ENCODE results near the gene NOSTRIN.
A peak's percentile ranks its signal among the peaks of the same experiment; 100 is the strongest.
"Not testable (repeated sequence)": the region's sequence is repeated elsewhere in the genome, so short reads cannot be mapped to it uniquely, and the experiment has no call there.

Gene NOSTRIN

DNA sequence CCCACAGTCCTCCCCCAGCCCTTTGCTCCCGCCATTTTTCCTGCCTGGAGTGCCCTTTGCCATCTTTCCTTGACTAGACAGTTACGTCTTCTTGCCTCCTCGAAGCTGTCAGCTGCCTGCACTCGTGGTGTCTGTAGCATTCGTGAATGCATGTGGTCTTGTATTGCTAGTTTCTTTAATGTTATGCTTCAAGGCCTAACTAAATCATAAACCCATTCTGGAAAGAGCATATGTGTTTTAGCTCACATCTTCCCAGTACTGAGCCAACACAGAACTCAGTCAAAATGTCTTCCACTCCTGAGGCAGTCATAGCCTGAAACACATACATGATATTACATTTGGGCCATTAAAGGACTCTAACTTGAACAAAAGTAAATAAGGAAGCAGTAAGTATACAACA lies 52.2 kb downstream of the NOSTRIN start:
- Mint-ChIP-seq H3K27ac (no peak overlapping the region), H3K36me3 (no peaks in the 10 kb centered on the region), H3K27me3 (no peaks in the 10 kb centered on the region), H3K9me3 (no peaks in the 10 kb centered on the region), H3K4me1 (no peaks in the 10 kb centered on the region), H3K4me3 (no peak overlapping the region)
- no peak for ATAC-seq (ENCODE audit: low read depth)
- no peak for DNase-seq (ENCODE audit: low spot score in 2 of 2)

DNA sequence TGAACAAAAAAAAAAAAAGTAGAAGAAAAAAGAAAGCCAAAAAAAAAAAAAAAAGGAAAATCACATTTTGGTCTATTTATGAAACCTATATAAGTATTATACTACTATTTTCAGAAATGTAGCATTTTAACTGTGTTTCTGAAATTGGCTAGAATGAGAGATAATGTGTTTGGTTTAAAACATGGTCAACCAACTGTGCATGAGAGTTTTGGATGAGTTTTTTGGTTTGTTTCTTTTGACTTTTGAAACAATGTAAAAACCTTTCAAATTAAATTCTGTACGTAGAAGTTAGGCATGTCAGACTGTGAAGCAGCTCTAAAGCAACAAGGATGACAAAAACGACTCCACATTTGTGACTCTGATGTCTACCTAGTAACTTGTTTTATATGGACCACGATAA lies 53.2 kb downstream of the NOSTRIN start:
- Mint-ChIP-seq H3K9me3 (no peaks in the 10 kb centered on the region), H3K4me1 (no peaks in the 10 kb centered on the region), H3K4me3 (no peak overlapping the region), H3K27ac (no peak overlapping the region), H3K36me3 (no peaks in the 10 kb centered on the region), H3K27me3 (no peaks in the 10 kb centered on the region)
- no peak for DNase-seq (ENCODE audit: low spot score in 2 of 2)
- no peak for ATAC-seq (ENCODE audit: low read depth)

DNA sequence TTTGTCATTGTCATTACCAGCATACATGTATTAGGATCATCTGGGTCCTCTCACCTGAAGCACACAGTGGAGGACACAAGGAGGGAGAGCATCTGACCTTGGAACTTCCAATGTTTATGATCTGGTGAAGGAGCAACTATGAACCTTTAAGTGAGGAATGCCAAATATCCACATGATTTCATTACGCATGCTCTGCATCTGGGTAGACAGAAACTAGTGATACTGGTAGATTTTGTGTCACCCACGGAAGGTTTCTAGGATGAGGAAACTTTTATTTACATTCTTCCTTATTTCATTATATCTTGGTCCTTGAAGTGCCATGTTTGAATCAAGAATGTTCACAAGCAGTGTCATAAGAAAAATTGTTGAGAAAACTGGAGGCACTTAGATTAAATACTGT lies 55.7 kb downstream of the NOSTRIN start:
- Mint-ChIP-seq H3K27ac (no peak overlapping the region), H3K4me1 (no peaks in the 10 kb centered on the region), H3K9me3 (no peaks in the 10 kb centered on the region), H3K4me3 (no peak overlapping the region), H3K27me3 (no peaks in the 10 kb centered on the region), H3K36me3 (no peaks in the 10 kb centered on the region)
- DNase-seq (ENCODE audit: low spot score in 2 of 2) (no peak), ATAC-seq (ENCODE audit: low read depth) (no peak)

GRCh38 chr2:168867164-168867563 lies 64.7 kb downstream of the NOSTRIN start:
- H3K27ac Mint-ChIP-seq; H3K9me3 Mint-ChIP-seq; H3K4me1 Mint-ChIP-seq; ATAC-seq (ENCODE audit: low read depth); H3K27me3 Mint-ChIP-seq; H3K4me3 Mint-ChIP-seq; H3K36me3 Mint-ChIP-seq; DNase-seq (ENCODE audit: low spot score in 2 of 2): not testable (repeated sequence)

- H3K27ac Mint-ChIP-seq; DNase-seq (ENCODE audit: low spot score in 2 of 2); H3K36me3 Mint-ChIP-seq; ATAC-seq (ENCODE audit: low read depth); H3K4me1 Mint-ChIP-seq; H3K4me3 Mint-ChIP-seq; H3K9me3 Mint-ChIP-seq; H3K27me3 Mint-ChIP-seq: not testable (repeated sequence)
These were observed 67.9 kb downstream of the NOSTRIN start for GRCh38 chr2:168870369-168870768.

DNA sequence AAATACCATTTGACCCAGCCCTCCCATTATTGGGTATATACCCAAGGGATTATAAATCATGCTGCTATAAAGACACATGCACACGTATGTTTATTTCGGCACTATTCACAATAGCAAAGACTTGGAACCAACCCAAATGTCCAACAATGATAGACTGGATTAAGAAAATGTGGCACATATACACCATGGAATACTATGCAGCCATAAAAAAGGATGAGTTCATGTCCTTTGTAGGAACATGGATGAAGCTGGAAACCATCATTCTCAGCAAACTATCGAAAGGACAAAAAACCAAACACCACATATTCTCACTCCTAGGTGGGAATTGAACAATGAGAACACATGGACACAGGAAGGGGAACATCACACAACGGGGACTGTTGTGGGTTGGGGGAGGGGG lies 68.4 kb downstream of the NOSTRIN start:
- not testable (repeated sequence) for H3K9me3 Mint-ChIP-seq; H3K27ac Mint-ChIP-seq; H3K27me3 Mint-ChIP-seq; H3K4me1 Mint-ChIP-seq; H3K36me3 Mint-ChIP-seq; DNase-seq (ENCODE audit: low spot score in 2 of 2); ATAC-seq (ENCODE audit: low read depth); H3K4me3 Mint-ChIP-seq

DNA sequence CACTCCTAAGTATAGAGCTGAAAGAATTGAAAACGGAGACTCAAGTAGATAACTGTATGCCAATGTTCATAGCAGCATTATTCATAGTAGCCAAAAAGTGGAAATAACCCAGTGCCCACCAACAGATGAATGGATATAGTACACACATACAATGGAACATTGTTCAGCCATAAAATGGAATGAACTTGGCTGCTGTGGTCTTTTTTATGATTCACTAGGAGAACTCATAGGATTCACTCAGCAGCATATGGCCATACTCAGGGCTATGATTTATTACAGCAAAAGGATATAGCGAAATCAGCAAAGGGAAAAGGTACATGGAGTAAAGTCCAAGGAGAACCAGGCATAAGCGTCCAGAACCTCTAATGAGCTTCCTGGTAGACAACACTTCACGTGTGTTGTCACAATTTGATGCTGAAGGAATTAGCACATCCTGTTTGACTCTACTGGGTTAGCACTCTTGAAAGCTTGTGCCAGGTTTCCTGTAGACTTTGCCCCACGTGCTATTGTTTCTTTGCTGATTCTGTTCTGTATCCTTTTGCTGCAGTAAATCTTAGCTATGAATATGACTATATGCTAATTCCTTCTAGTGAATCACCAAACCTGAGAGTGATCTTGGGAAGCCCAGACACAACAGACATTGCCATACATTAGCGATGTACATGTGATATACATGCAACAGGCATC lies 72.1 kb downstream of the NOSTRIN start:
- no peak overlapping the region for H3K4me3 Mint-ChIP-seq
- H3K9me3 Mint-ChIP-seq: no peaks in the 10 kb centered on the region
- H3K36me3 Mint-ChIP-seq: no peaks in the 10 kb centered on the region
- no peak overlapping the region for H3K27ac Mint-ChIP-seq
- DNase-seq (ENCODE audit: low spot score in 2 of 2): no peak
- H3K27me3 Mint-ChIP-seq: no peaks in the 10 kb centered on the region
- H3K4me1 Mint-ChIP-seq: peaks cover 2% of the 10 kb centered on the region
- ATAC-seq (ENCODE audit: low read depth): no peak

- not testable (repeated sequence) for ATAC-seq (ENCODE audit: low read depth); H3K9me3 Mint-ChIP-seq; H3K27ac Mint-ChIP-seq; H3K27me3 Mint-ChIP-seq; DNase-seq (ENCODE audit: low spot score in 2 of 2); H3K4me1 Mint-ChIP-seq; H3K4me3 Mint-ChIP-seq; H3K36me3 Mint-ChIP-seq
These were observed 79.7 kb downstream of the NOSTRIN start for GRCh38 chr2:168882163-168882562.

- ATAC-seq (ENCODE audit: low read depth): no peak
These were observed 82.5 kb downstream of the NOSTRIN start for GRCh38 chr2:168884975-168885374.

GRCh38 chr2:168889635-168890005 lies 87.2 kb downstream of the NOSTRIN start:
- no peak overlapping the region for H3K27ac Mint-ChIP-seq
- no peak for ATAC-seq (ENCODE audit: low read depth)
- no peaks in the 10 kb centered on the region for H3K9me3 Mint-ChIP-seq
- H3K36me3 Mint-ChIP-seq: no peaks in the 10 kb centered on the region
- H3K4me3 Mint-ChIP-seq: peak overlapping the region; percentile 94
- H3K27me3 Mint-ChIP-seq: peaks cover 2% of the 10 kb centered on the region
- peaks cover 3% of the 10 kb centered on the region for H3K4me1 Mint-ChIP-seq
- no peak for DNase-seq (ENCODE audit: low spot score in 2 of 2)

More at GRCh38 chr2:168884975-168885374, 82.5 kb downstream of the NOSTRIN start:
- Mint-ChIP-seq H3K9me3 (no peaks in the 10 kb centered on the region), H3K36me3 (no peaks in the 10 kb centered on the region), H3K27ac (no peak overlapping the region), H3K4me3 (no peak overlapping the region), H3K27me3 (no peaks in the 10 kb centered on the region), H3K4me1 (no peaks in the 10 kb centered on the region)
- no peak for DNase-seq (ENCODE audit: low spot score in 2 of 2)

DNA sequence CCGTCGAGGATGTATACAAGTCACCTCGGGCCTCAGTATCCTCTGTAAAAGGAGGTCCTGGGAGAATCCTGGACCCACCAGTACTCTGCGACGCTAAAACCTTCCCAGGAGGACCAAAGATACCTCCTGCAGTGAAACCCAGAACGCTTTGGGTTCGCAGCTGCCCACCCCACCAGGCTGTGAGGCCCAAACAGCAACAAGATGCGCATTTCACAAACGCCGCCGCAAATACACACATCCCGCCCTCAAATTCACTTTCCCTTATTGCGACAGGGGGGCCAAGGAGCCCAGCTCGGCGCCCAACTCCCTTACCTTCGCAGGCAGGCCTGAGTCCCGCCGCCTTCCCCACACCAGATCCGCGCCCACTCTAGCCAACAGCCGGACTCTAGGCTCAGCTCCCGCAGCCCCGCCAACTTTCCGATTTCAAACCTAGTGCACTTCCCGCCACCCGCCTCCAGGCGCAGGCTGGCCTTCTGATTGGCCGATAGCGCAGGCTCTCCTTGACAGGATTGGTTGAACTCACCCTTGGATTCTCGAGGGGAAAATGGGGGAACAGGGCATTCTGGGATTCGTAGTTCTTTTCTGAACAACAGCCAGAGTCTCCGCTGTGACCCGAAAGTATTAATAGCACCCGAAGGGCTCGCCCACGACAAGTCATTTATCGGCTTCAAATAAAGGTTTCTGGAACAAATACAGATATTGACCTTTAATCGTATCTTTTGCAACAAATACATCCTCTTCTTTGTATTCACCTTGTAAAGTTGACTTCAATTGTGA lies 87.8 kb downstream of the NOSTRIN start, which contains the start of gene SPC25:
Gene SPC25 (minus strand): TSS at position 425 of the 777 bp plus-strand sequence. CDS start 911 bp downstream, outside the sequence.
- Mint-ChIP-seq H3K27ac (peak within 1 kb of the TSS; percentile 22), H3K27me3 (peaks cover 2% of the 10 kb centered on the region), H3K9me3 (no peaks in the 10 kb centered on the region), H3K4me1 (peaks cover 3% of the 10 kb centered on the region), H3K4me3 (peak within 1 kb of the TSS; percentile 94), H3K36me3 (no peaks in the 10 kb centered on the region)
- ATAC-seq (ENCODE audit: low read depth) (peak; percentile 99), DNase-seq (ENCODE audit: low spot score in 2 of 2) (peak; percentile 72 to 78)

GRCh38 chr2:168892327-168892726 lies 89.9 kb downstream of the NOSTRIN start:
- no peaks in the 10 kb centered on the region for H3K9me3 Mint-ChIP-seq
- H3K27ac Mint-ChIP-seq: no peak overlapping the region
- no peak overlapping the region for H3K4me3 Mint-ChIP-seq
- no peaks in the 10 kb centered on the region for H3K36me3 Mint-ChIP-seq
- H3K27me3 Mint-ChIP-seq: peaks cover 2% of the 10 kb centered on the region
- peaks cover 3% of the 10 kb centered on the region for H3K4me1 Mint-ChIP-seq
- no peak for ATAC-seq (ENCODE audit: low read depth)
- DNase-seq (ENCODE audit: low spot score in 2 of 2): no peak

GRCh38 chr2:168894101-168894500 lies 91.7 kb downstream of the NOSTRIN start:
- Mint-ChIP-seq H3K4me3 (no peak overlapping the region), H3K36me3 (no peaks in the 10 kb centered on the region), H3K9me3 (no peaks in the 10 kb centered on the region), H3K27ac (no peak overlapping the region), H3K27me3 (peaks cover 2% of the 10 kb centered on the region), H3K4me1 (peaks cover 3% of the 10 kb centered on the region)
- no peak for ATAC-seq (ENCODE audit: low read depth)
- DNase-seq (ENCODE audit: low spot score in 2 of 2): no peak

- peaks cover 2% of the 10 kb centered on the region for H3K27me3 Mint-ChIP-seq
- H3K4me3 Mint-ChIP-seq: no peak overlapping the region
- H3K4me1 Mint-ChIP-seq: peaks cover 3% of the 10 kb centered on the region
- H3K9me3 Mint-ChIP-seq: no peaks in the 10 kb centered on the region
- H3K27ac Mint-ChIP-seq: no peak overlapping the region
- no peaks in the 10 kb centered on the region for H3K36me3 Mint-ChIP-seq
- ATAC-seq (ENCODE audit: low read depth): no peak
- no peak for DNase-seq (ENCODE audit: low spot score in 2 of 2)
These were observed 92.3 kb downstream of the NOSTRIN start for GRCh38 chr2:168894720-168895119.

Data from memory B cell (primary cell).